ENCODE measurements around the gene C1orf210.

GRCh38 chr1:43241413-43241836 is 44.0 kb downstream of the C1orf210 start:
- TF ChIP-seq CTCF (IDR thresholded peaks at IDR 0.05) (no peak), POLR2A (IDR thresholded peaks at IDR 0.05) (no peak)
